NCI-H69 (cell line): ENCODE data around the gene DNAI1.
A peak's percentile ranks its signal among the peaks of the same experiment; 100 is the strongest.
"Not testable (repeated sequence)": the region's sequence is repeated elsewhere in the genome, so short reads cannot be mapped to it uniquely, and the experiment has no call there.

Source experiments
- DNase-seq: peaks from one replicate; lab custom pipeline; 2025; lab: John Stamatoyannopoulos, UW

Gene DNAI1

GRCh38 chr9:34450644-34451043 lies 8.0 kb upstream of the DNAI1 start:
- no peak for DNase-seq

DNA sequence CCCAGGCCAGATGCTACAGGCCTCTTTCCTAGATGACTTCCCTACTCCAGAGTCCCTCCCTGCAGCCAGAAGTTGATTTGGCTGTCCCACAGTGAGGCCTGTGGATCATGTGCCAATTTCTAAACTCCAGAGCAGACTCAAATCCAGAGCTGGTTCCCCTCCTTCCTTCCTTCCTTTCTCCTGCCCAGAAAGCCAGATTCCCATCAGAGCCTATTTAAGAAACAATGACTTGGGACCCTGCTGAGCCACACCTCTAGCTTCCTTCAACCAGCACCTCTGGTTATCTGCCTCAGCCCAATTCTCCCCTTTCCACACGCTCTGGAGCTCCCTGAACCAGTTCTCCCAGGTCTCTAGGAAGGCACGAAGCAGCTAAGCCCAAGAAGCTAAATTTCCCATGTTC lies 7.5 kb upstream of the DNAI1 start:
- DNase-seq = no peak

GRCh38 chr9:34451545-34451944 lies 7.1 kb upstream of the DNAI1 start:
- DNase-seq = no peak

DNA sequence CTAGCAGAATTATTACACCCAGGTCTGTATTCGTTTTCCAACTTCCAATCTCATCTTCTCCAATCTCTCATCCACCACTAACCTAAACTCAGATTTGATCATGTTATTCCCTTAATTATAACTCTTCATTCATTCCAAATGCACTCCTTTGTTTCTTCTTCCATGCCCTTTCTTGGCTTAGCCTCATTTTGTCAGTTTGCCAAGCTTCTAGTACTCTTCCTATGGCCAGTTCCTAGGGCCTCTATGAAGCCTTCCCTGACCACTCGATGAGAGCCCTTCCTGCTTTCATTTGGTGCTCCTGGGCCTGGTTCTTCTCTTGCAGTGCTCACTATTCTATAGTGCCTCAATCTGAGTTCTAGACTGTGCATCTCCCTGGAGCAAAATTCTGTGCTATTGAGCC lies 6.0 kb upstream of the DNAI1 start:
- peak; percentile 51 for DNase-seq

DNA sequence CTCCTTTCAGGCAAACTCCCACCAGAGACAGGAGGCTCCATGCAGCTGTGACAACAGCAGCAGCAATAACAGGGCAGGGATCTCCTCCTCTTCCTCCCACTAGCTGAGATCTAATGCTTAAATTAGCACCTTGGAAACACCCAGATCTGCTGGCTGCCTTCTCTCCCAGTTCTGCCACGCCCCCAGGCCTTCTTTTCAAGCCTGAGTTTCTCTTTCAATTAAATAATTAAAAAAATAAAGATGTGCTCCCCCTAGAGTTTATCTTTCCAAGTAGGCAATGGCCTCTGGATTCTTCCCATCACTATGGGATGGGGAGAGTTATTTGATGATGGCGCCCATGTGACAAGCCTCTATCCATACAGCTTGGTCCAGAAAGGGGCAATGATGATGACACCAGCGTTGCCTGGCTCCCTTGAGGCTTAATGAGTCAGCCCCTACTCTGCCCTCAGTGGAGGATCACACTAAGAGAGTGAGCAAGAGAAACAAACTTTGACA lies 4.0 kb upstream of the DNAI1 start:
- DNase-seq = peak; percentile 87

- no peak for DNase-seq
These were observed 2.5 kb upstream of the DNAI1 start for GRCh38 chr9:34456151-34456550.

- DNase-seq = peak; percentile 29
These were observed 1.9 kb upstream of the DNAI1 start for GRCh38 chr9:34456746-34457145.

DNA sequence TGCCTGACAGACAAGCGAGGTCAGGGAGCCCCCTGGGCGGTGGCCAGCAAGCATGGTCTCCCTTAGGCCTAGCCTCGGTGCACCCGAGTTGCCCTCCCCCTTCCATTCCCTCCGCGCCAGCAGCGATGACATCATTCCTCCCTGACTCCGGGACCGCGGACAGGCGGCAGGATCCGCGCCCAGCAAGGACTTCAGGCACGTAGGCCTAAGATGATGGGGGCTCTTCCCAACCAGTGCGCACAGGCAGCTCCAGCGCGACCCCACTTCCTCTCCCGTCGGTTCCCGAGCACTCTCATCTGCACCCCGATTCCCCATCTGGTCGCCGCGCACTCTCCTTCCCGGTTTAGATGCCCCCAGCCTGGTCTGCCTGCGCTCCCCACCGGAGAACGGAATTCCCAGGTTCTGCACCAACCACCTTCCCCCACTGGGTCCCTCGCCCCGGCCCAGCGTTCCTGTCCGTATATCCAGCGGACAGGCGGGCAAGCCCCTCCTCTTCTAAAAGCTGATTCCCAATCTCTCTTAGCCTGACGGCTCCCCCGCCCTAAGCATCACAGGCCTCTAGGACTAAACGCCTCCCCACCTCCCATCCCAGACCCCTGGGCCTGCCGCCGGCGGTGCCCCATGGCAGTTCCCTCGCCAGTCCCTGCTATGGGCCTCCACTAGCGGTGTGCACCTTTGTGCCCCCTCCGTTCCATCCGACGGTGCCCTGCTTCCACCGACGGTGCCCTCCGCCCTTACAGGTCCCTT lies 1.2 kb upstream of the DNAI1 start:
- DNase-seq = peak; percentile 83

GRCh38 chr9:34458959-34459340 lies 345 bp downstream of the DNAI1 start:
- no peak for DNase-seq

- no peak for DNase-seq
These were observed 751 bp downstream of the DNAI1 start for GRCh38 chr9:34459356-34459755.

GRCh38 chr9:34459941-34460340 lies 1.3 kb downstream of the DNAI1 start:
- DNase-seq = peak; percentile 56

DNA sequence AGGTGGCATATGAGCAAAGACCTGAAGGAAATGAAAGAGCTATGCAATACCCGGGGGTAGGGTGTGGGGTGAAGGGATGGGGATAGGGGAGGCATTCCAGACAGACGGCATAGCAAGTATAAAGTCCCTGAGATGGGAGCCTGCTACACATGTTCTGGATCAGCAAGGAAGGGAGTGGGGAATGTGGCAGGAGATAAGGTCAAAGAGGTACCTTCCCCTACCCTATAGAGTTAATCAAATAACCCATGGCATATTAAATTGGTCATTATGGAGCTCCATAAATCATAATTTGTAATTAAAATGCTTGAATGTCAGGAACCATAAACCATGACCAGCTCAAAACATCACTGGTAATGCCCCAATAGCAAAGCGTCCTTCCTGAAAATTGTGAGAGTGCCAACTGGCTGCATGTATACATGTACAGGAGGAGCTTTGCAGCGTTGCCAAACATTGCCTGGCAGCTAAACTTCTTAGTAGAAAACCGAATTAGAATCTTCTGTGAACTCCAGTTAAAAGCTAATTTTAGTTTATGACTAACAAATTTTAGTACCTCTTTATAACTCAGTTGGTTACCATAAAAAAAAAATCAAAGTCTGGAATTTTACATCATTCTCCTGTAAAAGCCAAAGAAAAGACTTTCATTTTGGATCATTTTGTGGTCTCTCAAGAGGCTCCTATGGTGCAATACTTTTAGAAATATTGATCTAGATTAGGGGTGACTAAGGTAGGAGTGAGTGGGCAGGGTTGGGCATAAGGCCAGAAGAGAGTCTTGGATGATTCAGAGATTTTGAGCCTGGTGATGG lies 4.7 kb downstream of the DNAI1 start:
- peak; percentile 29 for DNase-seq

- DNase-seq = no peak
These were observed 5.3 kb downstream of the DNAI1 start for GRCh38 chr9:34463901-34464232.

DNA sequence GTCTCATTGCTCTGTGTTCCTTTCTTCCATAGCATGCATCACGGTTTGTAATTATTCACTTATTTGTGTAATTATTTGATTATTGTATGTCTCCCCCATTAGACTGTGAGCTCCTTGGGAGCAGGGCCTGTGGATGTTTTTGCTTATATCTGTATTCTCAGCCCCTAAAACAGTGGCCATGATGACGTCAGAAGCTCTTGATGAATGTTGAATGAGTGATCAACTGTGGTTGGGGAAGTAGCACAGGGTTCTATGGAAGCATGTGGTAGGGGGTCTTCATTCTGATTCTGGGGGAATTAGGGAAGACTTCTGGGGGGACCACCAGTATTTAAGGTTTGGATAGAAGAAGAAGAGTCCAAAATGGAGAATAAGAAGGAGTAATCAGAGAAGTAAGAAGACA lies 6.0 kb downstream of the DNAI1 start:
- no peak for DNase-seq

DNA sequence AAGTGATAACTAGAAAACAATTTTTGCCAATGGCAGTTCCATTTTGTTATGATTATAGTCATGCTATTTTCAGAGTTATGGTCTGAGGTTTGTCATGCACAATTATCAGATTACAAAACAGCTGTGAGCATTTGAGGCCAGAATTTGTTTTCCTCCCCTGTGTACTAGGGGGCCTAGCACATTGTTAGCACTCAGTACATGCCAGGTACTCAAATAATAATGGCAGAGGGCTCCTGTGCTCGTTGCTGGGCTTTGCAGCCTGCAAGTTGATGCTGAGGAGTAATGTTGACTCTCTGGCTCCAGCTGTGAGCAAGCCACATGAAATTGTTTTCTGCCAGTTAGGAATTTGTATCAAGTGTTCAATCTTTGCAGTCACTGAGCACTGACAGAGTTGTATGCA lies 6.9 kb downstream of the DNAI1 start:
- peak; percentile 48 for DNase-seq

DNA sequence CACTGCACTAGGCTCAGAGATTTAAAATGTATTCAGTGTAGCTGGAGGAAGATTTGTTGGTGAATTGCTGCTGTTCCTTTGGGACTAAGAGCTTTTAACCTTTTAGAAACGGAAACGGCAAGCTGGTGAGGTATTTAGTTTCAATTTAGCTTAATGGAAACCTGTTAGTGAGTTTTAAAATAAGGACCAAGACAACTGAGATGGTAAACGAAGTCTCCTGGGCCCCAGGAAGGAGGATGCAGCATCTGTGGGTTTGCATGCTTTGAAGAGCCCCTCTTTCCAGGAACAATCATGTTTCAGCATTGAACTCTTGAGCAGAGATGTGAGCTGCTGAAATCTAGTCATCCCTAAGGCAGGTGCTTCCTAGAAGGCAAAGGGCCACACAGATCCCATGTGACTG lies 16.5 kb downstream of the DNAI1 start:
- DNase-seq = peak; percentile 90

GRCh38 chr9:34477541-34477940 lies 18.9 kb downstream of the DNAI1 start:
- DNase-seq = no peak

DNA sequence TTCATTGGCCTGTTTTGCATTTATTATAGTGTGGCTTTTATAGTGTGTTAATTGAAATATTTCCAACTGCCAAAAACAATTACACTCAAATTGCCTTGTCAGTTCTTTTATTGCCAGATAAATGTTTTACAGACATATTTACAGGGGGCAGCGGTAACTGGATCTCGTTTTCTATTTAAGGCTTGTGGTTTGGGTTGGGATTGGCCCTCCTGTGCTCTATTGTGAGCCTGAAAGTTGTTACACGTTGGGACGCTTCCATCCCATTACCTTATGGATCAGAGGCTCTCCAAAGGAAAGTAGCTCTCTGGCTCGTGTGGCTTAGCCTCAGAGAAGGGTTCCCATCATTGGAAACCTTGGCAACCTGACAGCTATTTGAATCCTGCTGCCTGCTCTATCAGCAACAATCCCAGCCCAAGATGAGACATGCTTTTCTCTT lies 20.8 kb downstream of the DNAI1 start:
- peak; percentile 78 for DNase-seq

GRCh38 chr9:34481620-34482019 lies 23.0 kb downstream of the DNAI1 start:
- DNase-seq = not testable (repeated sequence)

GRCh38 chr9:34482746-34483145 lies 24.1 kb downstream of the DNAI1 start:
- not testable (repeated sequence) for DNase-seq

DNA sequence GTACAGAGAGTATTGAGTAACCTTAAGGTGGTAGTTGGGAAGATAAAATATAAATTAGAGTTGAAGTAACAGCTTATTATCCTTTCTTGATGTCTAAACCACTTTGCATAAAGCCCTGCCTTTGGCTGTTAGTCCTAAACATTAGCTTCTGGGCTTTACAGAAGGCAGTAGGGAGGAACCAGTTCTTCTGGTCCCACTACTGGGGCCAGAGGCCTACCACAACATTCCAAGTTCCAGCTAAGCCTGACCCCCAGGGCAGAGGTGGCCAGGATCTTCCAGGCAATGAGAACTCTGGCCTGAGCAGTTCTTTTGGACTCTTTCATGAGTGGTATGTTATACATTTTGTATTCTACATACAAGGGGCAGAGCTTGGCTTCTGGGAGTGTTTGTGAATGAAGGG lies 26.1 kb downstream of the DNAI1 start:
- DNase-seq = no peak

DNA sequence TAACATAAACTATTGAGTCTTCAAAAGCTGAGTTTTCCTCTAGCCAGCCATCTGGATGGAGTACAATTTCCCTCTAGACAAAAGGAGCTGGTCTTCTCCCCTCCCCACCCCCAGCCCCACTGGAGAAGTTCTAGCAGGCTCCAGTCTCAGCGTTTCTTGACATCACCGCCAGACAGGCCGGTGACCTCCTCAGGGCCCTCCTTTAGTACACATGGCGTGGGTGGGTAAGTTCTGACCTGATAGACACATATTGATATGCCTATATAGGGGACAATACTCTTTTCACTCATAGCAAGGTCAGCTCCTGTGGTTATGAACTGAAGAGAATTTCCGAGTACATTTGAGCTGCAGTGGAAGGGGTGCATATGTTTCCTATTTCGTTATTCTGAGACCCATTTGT lies 27.2 kb downstream of the DNAI1 start:
- no peak for DNase-seq

GRCh38 chr9:34486572-34486971 lies 28.0 kb downstream of the DNAI1 start:
- no peak for DNase-seq
